Measurements from ENCODE around the gene LMF1.

The LMF1 gene

GRCh38 chr16:924806-925205 lies 46.0 kb downstream of the LMF1 start:
- CTCF ChIA-PET: interaction anchor here (0.9 kb wide), 1 partner anchor 8 kb away, joined by 3 read pairs; no protein-coding TSS in a partner anchor
- H3K4me3 ChIP-seq (ENCODE audit: low read depth, low read length): no peak overlapping the region
- DNase-seq (ENCODE audit: low read depth, low spot score): no peak
- no peak for TF ChIP-seq CTCF (IDR thresholded peaks at IDR 0.05; ENCODE audit: insufficient read depth, low read length, missing control alignments)
- POLR2A ChIA-PET: no interaction called here

DNA sequence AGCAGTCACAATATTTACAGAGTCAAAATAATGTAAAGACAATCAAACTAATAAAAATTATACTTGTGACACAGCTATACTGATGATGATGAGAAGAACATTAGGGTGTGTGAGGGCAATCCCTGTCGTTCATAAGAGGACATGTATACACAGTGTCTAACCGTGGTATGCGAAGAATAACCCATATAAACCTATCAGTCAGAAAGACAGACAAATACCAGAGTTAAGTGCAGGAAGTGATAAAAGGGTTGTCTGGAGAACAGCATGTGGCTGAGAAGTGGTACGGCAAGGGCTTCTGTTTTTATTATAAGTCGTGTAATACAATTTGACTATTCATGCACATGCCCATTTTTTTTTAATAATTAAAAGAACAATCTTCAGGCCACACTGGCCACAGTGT lies 46.7 kb downstream of the LMF1 start:
- CTCF ChIA-PET: interaction anchor here (0.9 kb wide), 1 partner anchor 9 kb away, joined by 3 read pairs; no protein-coding TSS in a partner anchor
- DNase-seq (ENCODE audit: low read depth, low spot score): no peak
- H3K4me3 ChIP-seq (ENCODE audit: low read depth, low read length): no peak overlapping the region
- TF ChIP-seq CTCF (IDR thresholded peaks at IDR 0.05; ENCODE audit: insufficient read depth, low read length, missing control alignments): no peak
- POLR2A ChIA-PET: no interaction called here

DNA sequence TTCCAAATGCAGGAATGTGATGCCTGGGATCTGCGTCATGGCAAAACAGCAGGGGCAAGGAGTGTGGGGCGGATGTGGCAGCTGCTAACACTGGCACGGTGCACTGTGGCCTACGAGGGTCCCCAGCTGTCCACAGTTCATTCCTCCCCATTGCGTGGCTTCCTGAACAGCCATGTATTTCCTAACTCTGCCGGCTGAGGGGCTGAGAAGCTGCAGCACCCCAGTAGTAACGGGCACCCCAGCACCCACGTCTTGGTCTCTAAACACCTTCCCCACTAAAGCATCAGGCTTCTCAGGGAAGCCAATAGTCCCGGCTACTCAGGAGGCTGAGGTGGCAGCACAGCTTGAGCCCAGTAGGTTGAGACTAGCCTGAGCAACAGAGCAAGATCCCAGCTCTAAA lies 47.6 kb downstream of the LMF1 start:
- POLR2A ChIA-PET: no interaction called here
- CTCF ChIA-PET: no interaction called here
- DNase-seq (ENCODE audit: low read depth, low spot score): no peak
- no peak overlapping the region for H3K4me3 ChIP-seq (ENCODE audit: low read depth, low read length)
- TF ChIP-seq CTCF (IDR thresholded peaks at IDR 0.05; ENCODE audit: insufficient read depth, low read length, missing control alignments): no peak

DNA sequence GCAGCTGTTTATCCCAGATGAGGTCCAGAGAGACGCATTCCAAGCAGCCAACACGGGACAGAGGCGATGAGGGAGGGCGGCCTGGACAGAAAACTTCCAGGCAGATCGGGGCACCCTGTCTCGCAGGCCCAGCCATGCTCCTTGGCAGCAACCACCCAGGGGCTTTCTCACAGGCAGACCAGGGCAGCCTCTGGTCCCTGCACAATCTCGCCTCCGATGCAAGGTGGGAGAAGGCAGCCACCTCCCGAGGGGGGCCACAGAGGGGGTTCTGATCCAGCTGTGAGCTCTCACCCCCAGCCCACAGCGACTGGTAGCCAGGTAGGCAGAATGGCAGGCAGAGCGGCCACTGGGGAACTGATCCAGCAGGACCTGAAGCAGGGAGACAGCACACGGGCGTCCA lies 48.7 kb downstream of the LMF1 start:
- DNase-seq (ENCODE audit: low read depth, low spot score): no peak
- H3K4me3 ChIP-seq (ENCODE audit: low read depth, low read length): no peak overlapping the region
- TF ChIP-seq CTCF (IDR thresholded peaks at IDR 0.05; ENCODE audit: insufficient read depth, low read length, missing control alignments): no peak
- POLR2A ChIA-PET: no interaction called here
- CTCF ChIA-PET: no interaction called here

DNA sequence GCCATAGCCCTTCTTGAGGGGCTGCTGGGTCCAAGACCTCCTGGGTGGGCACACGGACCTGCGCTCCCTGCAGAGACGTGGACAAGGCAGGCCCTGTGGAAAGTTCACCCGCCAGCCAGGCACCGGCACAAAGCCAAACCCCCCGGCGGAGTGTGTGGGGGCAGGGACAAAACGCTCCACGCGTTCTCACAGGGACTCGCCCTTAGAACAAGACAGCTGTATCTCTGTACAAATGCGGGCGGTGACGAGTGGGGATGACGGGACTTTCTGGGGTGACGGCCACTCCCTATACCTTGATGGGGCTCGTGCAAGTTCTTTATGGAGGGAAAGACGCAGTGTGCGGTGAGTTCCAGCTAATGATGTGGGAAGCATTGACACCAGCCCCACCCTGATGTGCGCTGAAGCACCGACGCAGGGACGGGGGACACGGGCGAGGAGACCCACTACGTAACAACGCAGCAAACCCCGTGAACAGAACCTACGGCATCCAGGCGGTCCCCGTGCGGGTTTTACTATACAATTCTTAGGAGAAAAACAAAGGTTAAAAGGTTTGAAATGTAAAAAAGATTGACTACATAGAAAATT lies 49.4 kb downstream of the LMF1 start:
- no peak for DNase-seq (ENCODE audit: low read depth, low spot score)
- CTCF ChIA-PET: no interaction called here
- TF ChIP-seq CTCF (IDR thresholded peaks at IDR 0.05; ENCODE audit: insufficient read depth, low read length, missing control alignments): no peak
- POLR2A ChIA-PET: no interaction called here
- peak overlapping the region; percentile 12; the same call in 1 of the 2 replicates for H3K4me3 ChIP-seq (ENCODE audit: low read depth, low read length)

DNA sequence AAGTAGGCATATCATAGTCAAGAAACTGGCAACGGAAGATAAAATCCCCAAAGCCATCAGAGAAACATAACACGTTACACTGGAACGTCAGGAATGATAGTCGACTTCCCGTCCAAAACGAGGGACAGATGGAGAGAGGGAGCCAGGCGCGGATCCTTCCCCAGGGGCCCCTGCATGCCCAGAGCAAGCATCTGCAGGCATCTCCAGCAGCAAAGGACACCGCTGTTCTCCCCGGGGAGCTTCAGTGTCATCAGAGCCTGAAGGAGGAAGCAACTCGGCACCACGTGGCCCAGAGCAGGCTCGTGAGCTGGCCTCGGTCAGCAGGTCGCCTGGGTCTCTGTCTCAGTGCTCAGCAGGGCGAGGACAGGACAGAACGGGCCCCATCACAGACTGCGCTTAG lies 50.1 kb downstream of the LMF1 start:
- H3K4me3 ChIP-seq (ENCODE audit: low read depth, low read length): no peak overlapping the region; the same call in 1 of the 2 replicates
- no peak for TF ChIP-seq CTCF (IDR thresholded peaks at IDR 0.05; ENCODE audit: insufficient read depth, low read length, missing control alignments)
- CTCF ChIA-PET: interaction anchor here (0.8 to 1.5 kb wide), 2 partner anchors 20 to 135 kb away, joined by 3 read pairs; no protein-coding TSS in a partner anchor
- DNase-seq (ENCODE audit: low read depth, low spot score): peak; percentile 7
- POLR2A ChIA-PET: interaction anchor here (0.9 kb wide), 1 partner anchor 52 kb away, joined by 4 read pairs; no protein-coding TSS in a partner anchor
